CD14-positive monocyte (primary cell): ENCODE measurements around the gene BBS5. TPM values are rescaled to one million over a fixed set of nuclear protein-coding genes. Genes with fewer than 3 reads are reported as not detected.

Experiments used
- DNase-seq, 3 donors: peaks; one replicate each; pipeline ENCODE4 v3.0.0-alpha.2; 2011 to 2022
- H2AFZ ChIP-seq: 2 replicates; pipeline ENCODE4 v1.6.0; 2012; ENCODE audit warnings: mild to moderate bottlenecking, low read depth, low read length, inconsistent platforms; ENCODE audit not compliant: insufficient read depth, poor library complexity, severe bottlenecking
- H3K27ac ChIP-seq, 2 donors: 1 replicate in 1 of 2; 2 replicates in 1 of 2; pipeline ENCODE4 v1.5.1; 2012 to 2013; ENCODE audit warnings: low read length in 2 of 2, control low read depth in 1 of 2, inconsistent platforms in 1 of 2, low read depth in 1 of 2, mild to moderate bottlenecking in 1 of 2
- H3K27me3 ChIP-seq, 2 donors: one replicate each; pipeline versions ENCODE4 v1.6.0 to v1.6.1; 2011 to 2013; ENCODE audit warnings: low read length in 2 of 2; ENCODE audit not compliant: control insufficient read depth in 2 of 2, insufficient read depth in 2 of 2
- H3K36me3 ChIP-seq, 2 donors: replicated peaks in 1 of 2; 1 replicate in 1 of 2; 2 replicates in 1 of 2; pipeline versions ENCODE4 v1.5.1 to v1.6.1; 2012 to 2013; ENCODE audit warnings: low read length in 2 of 2, control low read depth in 1 of 2, inconsistent platforms in 1 of 2, mild to moderate bottlenecking in 1 of 2; ENCODE audit not compliant: insufficient read depth in 2 of 2, control insufficient read depth in 1 of 2
- H3K4me1 ChIP-seq, 2 donors: 1 replicate in 1 of 2; 2 replicates in 1 of 2; pipeline versions ENCODE4 v1.5.1 to v1.6.1; 2012 to 2013; ENCODE audit warnings: low read length in 2 of 2, control low read depth in 1 of 2, inconsistent platforms in 1 of 2, mild to moderate bottlenecking in 1 of 2, moderate library complexity in 1 of 2; ENCODE audit not compliant: insufficient read depth in 2 of 2, control insufficient read depth in 1 of 2
- H3K4me2 ChIP-seq: replicated peaks from 2 replicates; pipeline ENCODE3; 2012; ENCODE audit warnings: low read length, moderate library complexity, mild to moderate bottlenecking; ENCODE audit not compliant: poor library complexity, severe bottlenecking; ENCODE audit errors: extremely low read depth
- H3K4me3 ChIP-seq, 3 experiments: fragments of 200-600 bp in 1 of 3; sonication (generic) in 1 of 3; replicated peaks in 1 of 3; 1 replicate in 2 of 3; 2 replicates in 1 of 3; pipeline ENCODE4 v1.5.1; 2011 to 2013; ENCODE audit warnings: low read length in 3 of 3, mild to moderate bottlenecking in 3 of 3, control low read depth in 2 of 3, low read depth in 2 of 3, inconsistent platforms in 1 of 3, moderate library complexity in 1 of 3
- H3K79me2 ChIP-seq: 2 replicates; pipeline ENCODE4 v1.6.0; 2012; ENCODE audit warnings: mild to moderate bottlenecking, control low read depth, inconsistent platforms, low read length, moderate library complexity; ENCODE audit not compliant: insufficient read depth
- H3K9ac ChIP-seq: 2 replicates; pipeline ENCODE4 v1.6.0; 2017; ENCODE audit warnings: low read length, mild to moderate bottlenecking; ENCODE audit not compliant: insufficient read depth, poor library complexity, severe bottlenecking
- H3K9me3 ChIP-seq, 2 donors: replicated peaks in 1 of 2; 1 replicate in 1 of 2; 2 replicates in 1 of 2; pipeline versions ENCODE4 v1.5.1 to v1.6.1; 2012 to 2013; ENCODE audit warnings: low read length in 2 of 2, control low read depth in 1 of 2; ENCODE audit not compliant: control insufficient read depth in 1 of 2, insufficient read depth in 1 of 2
- H4K20me1 ChIP-seq: 2 replicates; pipeline ENCODE4 v1.6.0; 2012; ENCODE audit warnings: mild to moderate bottlenecking, low read length, control low read depth, moderate library complexity; ENCODE audit not compliant: insufficient read depth
- H3K27ac Mint-ChIP-seq, 7 donors: one replicate each; pipeline ENCODE4 v1.8.0; 2020; ENCODE audit warnings: mild to moderate bottlenecking in 7 of 7, mixed read lengths in 7 of 7, moderate library complexity in 6 of 7, inconsistent platforms in 2 of 7
- H3K27me3 Mint-ChIP-seq, 3 donors: one replicate each; pipeline ENCODE4 v1.8.0; 2021 to 2022; ENCODE audit warnings: low read depth in 3 of 3, mild to moderate bottlenecking in 3 of 3, mixed read lengths in 3 of 3, moderate library complexity in 3 of 3, inconsistent platforms in 1 of 3
- H3K36me3 Mint-ChIP-seq, 2 donors: one replicate each; pipeline ENCODE4 v1.8.0; 2020; ENCODE audit warnings: mixed read lengths in 2 of 2, inconsistent platforms in 1 of 2, mild to moderate bottlenecking in 1 of 2
- H3K4me1 Mint-ChIP-seq: one replicate; pipeline ENCODE4 v1.8.0; 2020; ENCODE audit warnings: mild to moderate bottlenecking, mixed read lengths
- H3K4me3 Mint-ChIP-seq, 2 donors: one replicate each; pipeline ENCODE4 v1.8.0; 2020; ENCODE audit warnings: mild to moderate bottlenecking in 2 of 2, mixed read lengths in 2 of 2, moderate library complexity in 1 of 2
- H3K9me3 Mint-ChIP-seq, 7 donors: one replicate each; pipeline ENCODE4 v1.8.0; 2020 to 2022; ENCODE audit warnings: mixed read lengths in 7 of 7, mild to moderate bottlenecking in 6 of 7, moderate library complexity in 6 of 7, inconsistent platforms in 2 of 7
- WGBS: methylation state at CpG from one replicate; pipeline ENCODE4 v1.1.5; 2013; ENCODE audit warnings: missing lambda C conversion rate; ENCODE audit not compliant: insufficient coverage; 5-methylcytosine and 5-hydroxymethylcytosine counted together
- intact Hi-C, 2 donors: fragments of 100-400 bp; cut with micrococcal nuclease; formaldehyde crosslinking; loops; one replicate each; pipeline versions ENCODE4 v1.15.0 to v1.15.1; 2023
- polyA plus RNA-seq, 3 donors: library from polyadenylated mRNA; depleted of rRNA in 1 of 3; unstranded in 2 of 3; stranded (reverse) in 1 of 3; fragments of 300-500 nt in 2 of 3; fragments of >200 nt in 1 of 3; fragmentation: Illumina TruSeq in 2 of 3; gene quantifications; 1 replicate in 2 of 3; 2 replicates in 1 of 3; pipeline ENCODE4 v1.2.3, GENCODE V29; 2012 to 2021
- TF ChIP-seq, protein P1 (sequence below): fragments of 200-600 bp; IDR thresholded peaks from one replicate; pipeline ENCODE4 v1.8.0; 2022; ENCODE audit warnings: antibody characterized with exemption, mild to moderate bottlenecking

Gene BBS5
- polyA plus RNA-seq, 3 donors: 0.04 to 0.08 TPM; not detected in 1

DNA sequence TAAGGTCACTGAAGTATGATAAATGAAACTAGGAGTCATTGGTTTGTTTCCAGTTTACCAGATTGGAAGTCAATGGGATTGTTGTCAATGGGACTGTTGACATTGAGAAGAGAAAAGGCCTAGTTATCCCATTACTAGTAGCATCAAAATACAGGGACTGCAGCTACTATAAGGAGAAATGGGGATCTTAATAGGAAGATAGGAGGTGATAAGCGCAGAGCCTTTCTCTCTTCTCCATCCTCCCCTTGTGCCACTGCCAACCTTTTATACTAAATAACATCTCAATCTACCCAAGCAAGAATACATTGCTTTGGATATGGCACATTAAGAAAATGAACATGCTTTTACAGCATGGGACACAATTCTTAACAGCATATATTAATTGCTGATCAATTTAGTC lies 10.5 kb upstream of the BBS5 start:
- H2AFZ ChIP-seq: no peak overlapping the region
- H3K9me3 ChIP-seq: no peaks in the 10 kb centered on the region
- TF ChIP-seq, protein P1, sequence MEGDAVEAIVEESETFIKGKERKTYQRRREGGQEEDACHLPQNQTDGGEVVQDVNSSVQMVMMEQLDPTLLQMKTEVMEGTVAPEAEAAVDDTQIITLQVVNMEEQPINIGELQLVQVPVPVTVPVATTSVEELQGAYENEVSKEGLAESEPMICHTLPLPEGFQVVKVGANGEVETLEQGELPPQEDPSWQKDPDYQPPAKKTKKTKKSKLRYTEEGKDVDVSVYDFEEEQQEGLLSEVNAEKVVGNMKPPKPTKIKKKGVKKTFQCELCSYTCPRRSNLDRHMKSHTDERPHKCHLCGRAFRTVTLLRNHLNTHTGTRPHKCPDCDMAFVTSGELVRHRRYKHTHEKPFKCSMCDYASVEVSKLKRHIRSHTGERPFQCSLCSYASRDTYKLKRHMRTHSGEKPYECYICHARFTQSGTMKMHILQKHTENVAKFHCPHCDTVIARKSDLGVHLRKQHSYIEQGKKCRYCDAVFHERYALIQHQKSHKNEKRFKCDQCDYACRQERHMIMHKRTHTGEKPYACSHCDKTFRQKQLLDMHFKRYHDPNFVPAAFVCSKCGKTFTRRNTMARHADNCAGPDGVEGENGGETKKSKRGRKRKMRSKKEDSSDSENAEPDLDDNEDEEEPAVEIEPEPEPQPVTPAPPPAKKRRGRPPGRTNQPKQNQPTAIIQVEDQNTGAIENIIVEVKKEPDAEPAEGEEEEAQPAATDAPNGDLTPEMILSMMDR: no peak
- Mint-ChIP-seq H3K4me3 (no peak overlapping the region), H3K27ac (peak overlapping the region in 2 of 7 donors; percentile 4 to 22), H3K27me3 (no peaks in the 10 kb centered on the region), H3K36me3 (no peaks in the 10 kb centered on the region), H3K4me1 (no peaks in the 10 kb centered on the region), H3K9me3 (peaks cover 0 to 2% (median 0%) of the 10 kb centered on the region in 7 donors)
- no peak overlapping the region for H3K27ac ChIP-seq
- WGBS: no CpG with 5 or more reads among the region's 1 CpG
- intact Hi-C loops: no loop called here
- no peaks in the 10 kb centered on the region for H3K79me2 ChIP-seq
- no peak overlapping the region for H3K4me3 ChIP-seq
- no peaks in the 10 kb centered on the region for H3K4me1 ChIP-seq
- no peak overlapping the region for H3K4me2 ChIP-seq
- no peaks in the 10 kb centered on the region for H3K27me3 ChIP-seq
- H4K20me1 ChIP-seq: no peaks in the 10 kb centered on the region
- H3K9ac ChIP-seq: no peak overlapping the region
- no peak for DNase-seq
- no peaks in the 10 kb centered on the region for H3K36me3 ChIP-seq

- H3K4me2 ChIP-seq: no peak overlapping the region
- no peak overlapping the region for H3K9ac ChIP-seq
- H3K27ac ChIP-seq: no peak overlapping the region
- H4K20me1 ChIP-seq: no peaks in the 10 kb centered on the region
- no peak for DNase-seq
- no peaks in the 10 kb centered on the region for H3K79me2 ChIP-seq
- no peak overlapping the region for H2AFZ ChIP-seq
- no peaks in the 10 kb centered on the region for H3K4me1 ChIP-seq
- Mint-ChIP-seq H3K9me3 (peaks cover 0 to 2% (median 0%) of the 10 kb centered on the region in 7 donors), H3K36me3 (no peaks in the 10 kb centered on the region), H3K4me1 (no peaks in the 10 kb centered on the region), H3K27me3 (no peaks in the 10 kb centered on the region), H3K27ac (no peak overlapping the region), H3K4me3 (no peak overlapping the region)
- no peak overlapping the region for H3K4me3 ChIP-seq
- H3K27me3 ChIP-seq: no peaks in the 10 kb centered on the region
- TF ChIP-seq, protein P1: no peak
- no peaks in the 10 kb centered on the region for H3K36me3 ChIP-seq
- H3K9me3 ChIP-seq: no peaks in the 10 kb centered on the region
- intact Hi-C loops: no loop called here
- WGBS: no CpG with 5 or more reads among the region's 3 CpGs
Measured at GRCh38 chr2:169469952-169470572, 9.2 kb upstream of the BBS5 start.
